ENCODE results near the gene FGFR3. TPM values are rescaled to one million over a fixed set of nuclear protein-coding genes. Genes with fewer than 3 reads are reported as not detected.
A peak's percentile ranks its signal among the peaks of the same experiment; 100 is the strongest.

Gene FGFR3
- polyA plus RNA-seq, 1 donor from 2014 or later = 0.48 TPM

DNA sequence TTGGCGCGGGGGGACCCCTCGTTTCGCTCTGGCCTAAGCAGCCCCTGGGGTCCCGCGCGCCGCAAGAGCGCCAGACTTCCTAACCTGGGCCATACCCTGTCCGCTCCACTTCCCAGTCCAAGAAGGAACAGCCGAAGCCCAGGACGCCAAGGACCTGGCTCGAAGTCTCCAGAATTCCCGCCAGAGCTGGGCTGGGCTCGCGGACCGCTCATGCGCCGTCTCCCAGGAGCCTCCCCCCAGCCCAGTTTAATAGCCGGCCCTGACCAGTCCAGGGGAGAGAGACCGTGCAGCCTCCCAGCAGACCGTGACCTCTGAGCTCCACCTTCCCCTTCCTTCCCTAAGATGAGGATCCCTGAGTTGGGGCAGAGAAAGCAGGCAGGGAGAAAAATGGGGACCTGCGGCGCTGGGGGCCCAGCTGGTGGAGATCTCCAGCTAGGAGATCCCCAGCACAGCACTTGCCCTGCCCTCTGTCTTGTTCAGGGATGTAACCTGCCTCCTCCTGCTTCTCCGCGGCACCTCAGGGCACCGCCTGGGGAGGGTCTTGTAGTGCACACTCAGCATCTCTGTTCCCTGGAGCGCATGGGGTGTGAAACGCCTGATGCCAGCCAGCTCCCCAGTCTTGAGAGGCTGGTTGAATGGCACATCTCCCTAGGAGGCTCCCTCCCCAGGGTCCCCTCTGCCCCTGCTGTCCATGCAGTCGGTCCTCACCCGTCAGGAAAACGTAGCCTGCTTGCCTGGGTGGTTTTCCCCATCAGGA is 64.0 kb downstream of the FGFR3 start:
- no peaks in the 10 kb centered on the region for H3K36me3 ChIP-seq (ENCODE audit: insufficient read depth, low read length)
- H3K79me2 ChIP-seq (replicated peaks; ENCODE audit: insufficient read depth, low read length) = peaks cover 13% of the 10 kb centered on the region
- H2AFZ ChIP-seq (ENCODE audit: low read depth, low read length) = peak overlapping the region; percentile 51
- H3K27ac ChIP-seq (ENCODE audit: low read length) = peak overlapping the region; percentile 44
- H3K4me3 ChIP-seq (ENCODE audit: low read length) = peak overlapping the region; percentile 98
- TF ChIP-seq EZH2 (IDR thresholded peaks at IDR 0.05; ENCODE audit: borderline replicate concordance, insufficient read depth, low read length, poor library complexity, severe bottlenecking) = no peak
- TF ChIP-seq RAD21 (conservative IDR thresholded peaks at IDR 0.05) = no peak
- TF ChIP-seq EP300 (conservative IDR thresholded peaks at IDR 0.05; ENCODE audit: poor library complexity, severe bottlenecking) = no peak
- TF ChIP-seq MXI1 (conservative IDR thresholded peaks at IDR 0.05; ENCODE audit: poor library complexity, severe bottlenecking) = no peak
- no peak for TF ChIP-seq POLR2AphosphoS5 (IDR thresholded peaks at IDR 0.05)
- H3K27me3 ChIP-seq (ENCODE audit: insufficient read depth, low read depth, low read length) = no peaks in the 10 kb centered on the region
- no peaks in the 10 kb centered on the region for H3F3A ChIP-seq (ENCODE audit: insufficient read depth, low read length, poor library complexity, severe bottlenecking)
- H3K9me3 ChIP-seq (ENCODE audit: low read length) = no peaks in the 10 kb centered on the region
- no peaks in the 10 kb centered on the region for H3K9me2 ChIP-seq (ENCODE audit: insufficient read depth, low read length)
- peak overlapping the region; percentile 74 for H3K9ac ChIP-seq (ENCODE audit: low read length)
- H3K4me2 ChIP-seq (ENCODE audit: low read length) = peak overlapping the region; percentile 48
- no peaks in the 10 kb centered on the region for H4K20me1 ChIP-seq (ENCODE audit: insufficient read depth)

DNA sequence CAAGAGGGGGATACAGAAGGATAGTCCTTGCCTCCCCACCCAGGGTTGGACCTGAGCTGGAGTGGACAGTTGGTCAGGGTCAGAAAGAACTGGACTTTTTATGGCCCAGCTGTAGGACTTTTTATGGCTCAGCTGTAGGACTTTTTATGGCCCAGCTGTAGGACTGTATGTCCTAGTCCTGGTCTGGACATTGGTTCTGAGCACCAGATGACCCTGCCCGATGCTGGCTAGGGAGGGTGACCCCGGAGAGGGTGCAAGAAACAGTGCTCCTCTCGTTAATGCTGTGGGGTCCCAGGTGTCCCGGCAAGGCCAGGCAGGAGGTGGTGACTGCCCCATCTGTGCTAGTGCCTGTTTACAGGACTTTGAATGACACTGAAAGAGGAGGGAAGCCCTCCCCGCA is 64.8 kb downstream of the FGFR3 start:
- Histone ChIP-seq H3K9ac (ENCODE audit: low read length) (no peak overlapping the region), H3K27me3 (ENCODE audit: insufficient read depth, low read depth, low read length) (no peaks in the 10 kb centered on the region), H3K27ac (ENCODE audit: low read length) (no peak overlapping the region)

More for the DNA sequence above, 64.8 kb downstream of the FGFR3 start:
- Histone ChIP-seq H3F3A (ENCODE audit: insufficient read depth, low read length, poor library complexity, severe bottlenecking) (no peaks in the 10 kb centered on the region), H4K20me1 (ENCODE audit: insufficient read depth) (no peaks in the 10 kb centered on the region), H3K4me2 (ENCODE audit: low read length) (no peak overlapping the region), H3K36me3 (ENCODE audit: insufficient read depth, low read length) (no peaks in the 10 kb centered on the region), H3K4me3 (ENCODE audit: low read length) (no peak overlapping the region), H2AFZ (ENCODE audit: low read depth, low read length) (no peak overlapping the region), H3K79me2 (replicated peaks; ENCODE audit: insufficient read depth, low read length) (peaks cover 13% of the 10 kb centered on the region), H3K9me2 (ENCODE audit: insufficient read depth, low read length) (no peaks in the 10 kb centered on the region), H3K9me3 (ENCODE audit: low read length) (no peaks in the 10 kb centered on the region)
- TF ChIP-seq EZH2 (IDR thresholded peaks at IDR 0.05; ENCODE audit: borderline replicate concordance, insufficient read depth, low read length, poor library complexity, severe bottlenecking) (no peak), POLR2AphosphoS5 (IDR thresholded peaks at IDR 0.05) (no peak), RAD21 (conservative IDR thresholded peaks at IDR 0.05) (no peak), SMC3 (conservative IDR thresholded peaks at IDR 0.05; ENCODE audit: poor library complexity) (no peak), EP300 (conservative IDR thresholded peaks at IDR 0.05; ENCODE audit: poor library complexity, severe bottlenecking) (no peak), MXI1 (conservative IDR thresholded peaks at IDR 0.05; ENCODE audit: poor library complexity, severe bottlenecking) (no peak), TAF1 (IDR thresholded peaks at IDR 0.05; ENCODE audit: low read depth) (no peak)
- TF ChIP-seq, protein P1, sequence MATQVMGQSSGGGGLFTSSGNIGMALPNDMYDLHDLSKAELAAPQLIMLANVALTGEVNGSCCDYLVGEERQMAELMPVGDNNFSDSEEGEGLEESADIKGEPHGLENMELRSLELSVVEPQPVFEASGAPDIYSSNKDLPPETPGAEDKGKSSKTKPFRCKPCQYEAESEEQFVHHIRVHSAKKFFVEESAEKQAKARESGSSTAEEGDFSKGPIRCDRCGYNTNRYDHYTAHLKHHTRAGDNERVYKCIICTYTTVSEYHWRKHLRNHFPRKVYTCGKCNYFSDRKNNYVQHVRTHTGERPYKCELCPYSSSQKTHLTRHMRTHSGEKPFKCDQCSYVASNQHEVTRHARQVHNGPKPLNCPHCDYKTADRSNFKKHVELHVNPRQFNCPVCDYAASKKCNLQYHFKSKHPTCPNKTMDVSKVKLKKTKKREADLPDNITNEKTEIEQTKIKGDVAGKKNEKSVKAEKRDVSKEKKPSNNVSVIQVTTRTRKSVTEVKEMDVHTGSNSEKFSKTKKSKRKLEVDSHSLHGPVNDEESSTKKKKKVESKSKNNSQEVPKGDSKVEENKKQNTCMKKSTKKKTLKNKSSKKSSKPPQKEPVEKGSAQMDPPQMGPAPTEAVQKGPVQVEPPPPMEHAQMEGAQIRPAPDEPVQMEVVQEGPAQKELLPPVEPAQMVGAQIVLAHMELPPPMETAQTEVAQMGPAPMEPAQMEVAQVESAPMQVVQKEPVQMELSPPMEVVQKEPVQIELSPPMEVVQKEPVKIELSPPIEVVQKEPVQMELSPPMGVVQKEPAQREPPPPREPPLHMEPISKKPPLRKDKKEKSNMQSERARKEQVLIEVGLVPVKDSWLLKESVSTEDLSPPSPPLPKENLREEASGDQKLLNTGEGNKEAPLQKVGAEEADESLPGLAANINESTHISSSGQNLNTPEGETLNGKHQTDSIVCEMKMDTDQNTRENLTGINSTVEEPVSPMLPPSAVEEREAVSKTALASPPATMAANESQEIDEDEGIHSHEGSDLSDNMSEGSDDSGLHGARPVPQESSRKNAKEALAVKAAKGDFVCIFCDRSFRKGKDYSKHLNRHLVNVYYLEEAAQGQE (IDR thresholded peaks at IDR 0.05; ENCODE audit: borderline replicate concordance) = no peak

Other genes with a start within 250 kb of the FGFR3 start
- gene FAM53A, start 109.0 kb upstream of the FGFR3 start, polyA plus RNA-seq = 0.78 TPM in 1 of 2 replicates, not detected in the other
- gene SLBP, start 81.0 kb upstream of the FGFR3 start, polyA plus RNA-seq = 107 and 111 TPM in 2 replicates
- gene TMEM129, start 72.0 kb upstream of the FGFR3 start, polyA plus RNA-seq = 42.1 and 48.7 TPM in 2 replicates
- gene TACC3, start 71.8 kb upstream of the FGFR3 start, polyA plus RNA-seq = 2.6 and 3.5 TPM in 2 replicates
- 38.9 and 41.7 TPM in 2 replicates for gene LETM1, start 62.9 kb downstream of the FGFR3 start, polyA plus RNA-seq
- gene NSD2, start 78.1 kb downstream of the FGFR3 start, polyA plus RNA-seq = 51.6 and 52.3 TPM in 2 replicates
- gene NELFA, start 215.7 kb downstream of the FGFR3 start, polyA plus RNA-seq = 40.5 and 56.7 TPM in 2 replicates